NCI-H2107 (cell line): ENCODE data around the gene AGAP1.

Source experiments
- DNase-seq: peaks from one replicate; lab custom pipeline; 2025; lab: John Stamatoyannopoulos, UW

The AGAP1 gene

DNA sequence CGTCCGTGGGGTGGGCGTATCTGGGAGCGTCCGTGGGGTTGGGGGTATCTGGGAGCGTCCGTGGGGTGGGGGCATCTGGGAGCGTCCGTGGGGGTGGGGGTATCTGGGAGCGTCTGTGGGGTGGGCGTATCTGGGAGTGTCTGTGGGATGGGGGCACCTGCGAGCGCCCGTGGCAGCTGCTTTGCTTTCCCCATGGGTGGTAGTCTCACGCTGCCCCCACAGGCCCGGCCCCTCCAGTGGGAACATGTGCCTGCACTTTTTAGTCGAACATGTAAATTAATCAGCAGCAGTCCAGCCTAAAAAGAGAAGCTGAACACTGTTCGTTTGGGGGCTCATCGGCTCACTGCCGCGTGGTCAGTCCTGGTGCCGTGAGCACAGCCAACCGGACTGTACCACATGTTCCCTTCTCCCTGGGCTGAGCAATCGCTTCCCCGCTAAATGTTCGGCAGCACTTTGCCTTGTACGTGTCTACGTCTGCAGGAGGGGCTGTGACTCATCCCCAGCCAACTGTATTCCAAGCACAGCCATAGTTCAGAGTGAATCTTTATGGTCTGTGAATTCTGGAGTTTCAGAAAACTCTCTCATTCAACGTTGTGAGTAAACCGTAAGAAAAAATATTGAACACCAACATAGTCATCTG is 271.5 kb downstream of the AGAP1 start:
- no peak for DNase-seq

- peak; percentile 74 for DNase-seq
Measured at GRCh38 chr2:235766278-235766677, 272.4 kb downstream of the AGAP1 start.

DNA sequence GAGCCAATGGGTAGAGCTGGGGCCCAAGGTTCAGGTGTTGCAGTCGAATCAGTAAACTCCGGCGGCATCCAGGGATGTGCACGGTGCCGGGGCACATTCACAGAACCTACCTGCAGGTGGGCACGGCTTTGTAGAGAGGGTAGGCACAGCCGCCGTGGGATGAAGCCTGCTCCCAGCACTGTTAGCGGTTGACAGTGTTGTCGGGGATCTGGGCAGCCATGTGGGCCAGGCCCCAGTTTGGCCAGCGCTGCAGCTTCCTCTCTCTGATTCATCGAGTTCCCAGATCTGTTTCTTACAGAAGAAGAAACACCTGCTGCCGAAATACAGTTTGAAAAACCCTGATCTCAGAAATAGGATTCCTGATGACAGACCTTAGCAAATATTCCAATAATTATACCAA is 274.8 kb downstream of the AGAP1 start:
- DNase-seq = no peak

- DNase-seq = no peak
Measured at GRCh38 chr2:235769046-235769445, 275.2 kb downstream of the AGAP1 start.

DNA sequence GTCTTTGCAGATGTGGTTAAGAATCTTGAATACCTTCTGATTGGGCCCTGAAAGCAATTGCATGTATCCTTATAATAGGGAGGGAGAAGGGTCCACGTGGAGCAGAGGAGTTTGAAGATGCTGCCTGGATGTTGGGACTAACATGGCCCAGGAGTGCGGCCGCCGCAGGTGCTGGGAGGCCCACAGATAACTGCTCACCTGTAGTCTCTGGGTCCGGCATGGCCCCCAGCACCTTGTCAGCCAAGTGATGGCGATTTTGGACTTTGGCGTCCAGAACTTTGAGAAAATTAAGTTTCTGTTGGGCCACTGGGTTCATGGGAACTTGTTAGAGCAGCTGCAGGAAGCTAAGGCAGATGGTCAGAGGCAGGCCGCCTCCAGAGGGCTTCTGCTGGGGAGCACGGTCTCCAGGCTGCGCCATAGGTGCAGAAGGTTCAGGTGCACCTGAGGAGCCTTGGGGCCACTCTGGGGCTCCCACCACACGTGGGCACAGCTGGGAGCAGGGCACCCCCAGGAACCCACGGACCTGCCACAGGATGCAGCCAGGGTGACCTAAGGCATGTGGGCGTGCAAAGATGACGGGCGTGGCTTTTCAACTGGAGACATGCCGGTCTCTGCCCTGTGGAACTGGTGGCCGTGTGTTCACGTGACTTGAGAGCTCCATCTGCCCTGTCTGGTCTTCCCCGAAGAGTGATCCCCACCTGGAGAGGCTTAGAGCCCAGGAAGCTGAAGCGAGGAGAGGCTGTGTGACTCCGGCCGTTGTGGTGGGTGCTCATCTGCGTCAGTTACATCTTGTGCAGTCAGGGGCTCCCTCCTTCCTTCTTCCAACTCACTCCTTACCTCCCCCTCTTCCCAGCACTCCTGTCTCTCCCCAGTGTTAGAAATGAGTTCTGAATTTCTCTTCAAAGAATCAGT is 277.3 kb downstream of the AGAP1 start:
- no peak for DNase-seq

DNA sequence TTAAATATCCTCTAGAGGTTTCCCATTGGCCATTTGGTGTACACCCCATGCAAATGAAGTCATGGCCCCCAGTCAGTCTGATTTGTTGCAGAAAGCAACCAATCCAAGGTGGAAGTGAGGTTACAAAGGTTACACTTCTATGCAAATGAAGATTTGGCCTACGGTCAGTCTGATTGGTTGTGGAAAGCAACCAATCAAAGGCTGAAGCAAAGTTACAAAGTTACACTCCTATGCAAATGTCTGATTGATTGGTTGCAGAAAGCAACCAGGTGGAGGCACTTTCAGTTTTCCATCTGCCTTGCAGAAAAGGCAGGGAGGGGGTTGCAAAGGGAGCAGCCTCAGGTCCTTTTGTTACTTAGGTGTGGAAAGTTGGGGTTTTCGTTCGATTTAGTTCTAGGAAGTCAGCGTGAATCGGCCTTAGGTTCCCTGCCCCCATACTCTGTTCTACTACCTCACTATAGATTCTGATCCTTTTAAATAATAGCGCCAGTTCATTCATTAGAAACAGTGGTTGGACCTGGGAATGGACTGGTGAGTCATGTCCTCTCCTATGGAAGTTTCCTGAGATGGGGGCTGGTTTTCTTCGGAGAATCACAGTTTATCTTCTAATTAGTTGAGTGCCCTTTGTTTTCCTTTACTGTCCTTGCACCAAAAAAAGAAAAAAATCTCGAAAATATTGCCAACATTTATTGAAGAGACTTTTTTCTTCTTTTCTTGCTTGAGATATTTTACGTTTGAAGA is 279.5 kb downstream of the AGAP1 start:
- DNase-seq = no peak

GRCh38 chr2:235774153-235774870 is 280.5 kb downstream of the AGAP1 start:
- DNase-seq = no peak

DNA sequence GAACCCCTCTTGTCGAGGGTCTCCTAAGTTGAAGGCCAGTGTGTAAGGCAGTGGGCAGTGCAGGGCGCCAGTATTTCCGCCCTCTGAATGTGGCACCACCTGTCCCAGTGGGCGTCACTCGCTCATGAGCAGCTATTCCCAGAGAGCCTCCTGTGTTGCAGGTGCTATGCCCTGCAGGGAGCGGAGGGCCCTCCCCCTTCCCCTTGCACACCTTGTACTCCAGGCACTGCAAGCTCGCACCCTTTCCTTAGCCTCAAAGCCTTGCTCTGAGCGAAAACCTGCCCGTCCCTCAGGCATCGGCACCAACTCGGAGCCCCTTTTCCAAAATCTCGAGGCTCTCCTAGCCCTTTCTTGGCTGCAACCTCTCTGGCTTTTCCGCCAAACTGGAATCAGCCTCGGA is 282.7 kb downstream of the AGAP1 start:
- peak; percentile 15 for DNase-seq

DNA sequence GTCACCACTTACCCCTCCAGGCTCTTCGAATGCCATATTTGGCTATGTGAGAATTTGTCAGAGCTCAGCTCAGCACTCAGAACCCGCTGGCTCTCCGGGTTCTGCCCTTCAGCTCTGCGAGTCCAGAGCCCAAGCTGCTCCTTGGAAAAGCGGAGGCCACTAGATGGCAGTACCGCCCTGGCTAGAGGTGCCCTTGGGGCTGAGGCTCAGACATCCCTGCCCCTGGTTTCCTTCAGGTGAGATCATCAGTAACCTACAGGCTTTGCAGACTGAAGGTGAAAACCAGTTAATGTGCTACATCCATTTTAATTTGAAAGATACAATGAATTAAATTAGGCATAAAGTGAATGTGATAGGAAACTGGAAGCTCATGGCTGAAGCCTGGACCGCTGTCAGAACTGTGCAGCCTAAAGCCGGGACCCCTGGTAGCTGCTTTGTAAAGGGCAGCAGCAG is 285.6 kb downstream of the AGAP1 start:
- DNase-seq = peak; percentile 69

GRCh38 chr2:235780401-235780800 is 286.6 kb downstream of the AGAP1 start:
- no peak for DNase-seq

GRCh38 chr2:235781775-235782174 is 287.9 kb downstream of the AGAP1 start:
- DNase-seq = no peak

GRCh38 chr2:235784788-235785187 is 290.9 kb downstream of the AGAP1 start:
- no peak for DNase-seq

GRCh38 chr2:235789552-235789951 is 295.7 kb downstream of the AGAP1 start:
- no peak for DNase-seq

- no peak for DNase-seq
Measured at GRCh38 chr2:235793163-235793752, 299.4 kb downstream of the AGAP1 start.

DNA sequence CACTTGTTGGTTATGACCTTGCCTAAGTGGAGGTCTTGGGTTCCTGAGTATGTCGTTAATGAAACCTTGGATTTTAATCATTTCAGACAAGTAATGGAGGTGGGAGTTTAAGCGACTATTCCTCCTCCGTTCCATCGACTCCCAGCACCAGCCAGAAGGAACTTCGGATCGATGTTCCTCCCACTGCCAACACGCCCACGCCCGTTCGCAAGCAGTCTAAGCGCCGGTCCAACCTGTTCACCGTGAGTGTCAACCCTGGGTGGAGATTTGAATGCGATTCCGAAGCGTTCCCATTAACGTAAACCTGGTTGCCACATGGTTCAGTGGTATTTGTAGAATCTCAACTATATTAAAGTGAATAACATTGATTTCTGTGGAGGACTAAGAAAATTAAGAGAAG is 305.4 kb downstream of the AGAP1 start:
- no peak for DNase-seq

GRCh38 chr2:235802542-235802941 is 308.7 kb downstream of the AGAP1 start:
- DNase-seq = no peak

DNA sequence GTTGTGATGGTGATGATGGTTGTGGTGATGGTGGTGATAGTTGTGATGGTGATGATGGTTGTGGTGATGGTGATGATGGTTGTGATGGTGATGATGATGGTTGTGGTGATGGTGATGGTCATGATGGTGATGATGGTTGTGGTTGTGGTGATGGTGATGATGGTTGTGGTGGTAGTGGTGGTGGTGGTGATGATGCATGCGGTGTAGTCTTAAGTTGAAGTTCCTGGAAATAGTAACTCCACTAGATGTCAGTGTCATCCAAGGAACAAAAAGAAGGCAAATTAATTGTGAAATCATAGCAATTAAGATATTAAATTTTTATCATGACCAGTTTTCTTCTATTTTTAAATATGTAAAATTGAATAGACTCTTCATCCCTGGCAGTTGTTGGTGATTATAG is 309.2 kb downstream of the AGAP1 start:
- no peak for DNase-seq

DNA sequence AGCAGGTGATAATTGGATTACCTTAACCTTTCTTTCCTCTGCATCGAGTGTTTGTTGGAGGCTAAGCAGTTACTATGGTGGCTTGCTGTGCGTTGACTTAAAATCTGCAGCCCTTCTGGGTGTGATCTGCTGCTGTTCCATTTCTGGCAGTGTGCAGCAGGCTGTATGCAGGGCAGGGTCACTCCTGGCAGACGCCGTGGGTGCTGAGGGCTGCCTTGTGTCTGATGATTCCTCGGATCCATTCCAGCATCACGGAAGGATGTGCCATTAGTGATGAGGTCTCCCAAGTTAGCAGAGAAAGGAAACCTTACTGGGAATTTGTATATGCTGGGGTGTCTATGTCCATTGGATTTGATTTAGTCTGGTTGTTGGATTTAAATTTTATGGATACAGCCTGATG is 310.8 kb downstream of the AGAP1 start:
- no peak for DNase-seq

DNA sequence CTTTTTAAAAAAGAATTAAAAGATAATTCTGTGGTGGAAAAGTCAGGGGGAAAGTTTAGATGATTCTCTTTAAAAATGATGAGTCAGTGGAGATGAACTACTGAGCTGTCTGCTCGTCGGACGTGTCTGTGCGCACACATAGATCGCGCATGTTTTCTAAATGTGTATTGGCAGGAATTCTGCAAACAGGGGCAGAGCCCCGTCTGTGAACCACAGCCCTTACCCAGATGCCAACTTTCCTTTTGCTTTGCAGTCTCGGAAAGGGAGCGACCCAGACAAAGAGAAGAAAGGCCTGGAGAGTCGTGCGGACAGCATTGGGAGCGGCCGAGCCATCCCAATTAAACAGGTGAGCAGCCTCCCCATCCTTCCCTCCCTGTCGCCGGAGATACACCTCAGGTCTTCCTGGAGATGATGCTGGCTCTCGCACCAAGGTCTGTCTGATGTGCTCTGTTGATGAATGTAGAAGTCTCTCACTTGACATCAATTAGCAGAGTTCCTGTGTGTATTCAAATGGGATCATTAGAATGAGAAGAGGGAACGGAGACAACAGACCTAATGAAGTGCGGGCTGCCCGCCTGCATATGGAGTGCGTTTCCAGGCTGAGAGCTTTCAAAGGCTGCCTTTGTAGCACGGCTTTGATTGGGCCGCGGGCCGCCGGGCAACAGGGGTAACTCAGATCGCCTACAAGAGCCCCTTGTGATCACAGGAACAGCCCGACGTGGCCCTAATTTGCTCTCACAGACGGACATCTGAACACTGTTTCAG is 313.3 kb downstream of the AGAP1 start:
- DNase-seq = no peak

DNA sequence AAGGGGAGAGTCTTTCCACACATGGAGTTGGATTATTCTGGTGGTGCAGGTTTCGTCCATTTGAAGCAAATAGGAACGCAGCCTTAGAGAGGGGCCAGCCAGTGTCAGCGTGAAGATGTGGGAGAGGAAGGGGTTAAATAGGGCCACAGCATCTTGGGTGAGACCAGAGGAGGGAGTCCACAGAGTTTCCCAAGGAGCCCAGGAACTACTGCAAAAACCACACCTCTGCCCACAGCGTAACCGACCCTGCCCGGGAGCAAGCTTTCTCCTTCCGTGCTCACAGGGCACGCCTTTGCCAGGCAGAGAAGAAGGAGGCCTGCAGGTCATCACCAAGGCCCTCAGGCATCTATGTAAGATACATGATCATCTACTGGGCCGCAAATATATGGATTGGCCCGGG is 314.5 kb downstream of the AGAP1 start:
- no peak for DNase-seq

DNA sequence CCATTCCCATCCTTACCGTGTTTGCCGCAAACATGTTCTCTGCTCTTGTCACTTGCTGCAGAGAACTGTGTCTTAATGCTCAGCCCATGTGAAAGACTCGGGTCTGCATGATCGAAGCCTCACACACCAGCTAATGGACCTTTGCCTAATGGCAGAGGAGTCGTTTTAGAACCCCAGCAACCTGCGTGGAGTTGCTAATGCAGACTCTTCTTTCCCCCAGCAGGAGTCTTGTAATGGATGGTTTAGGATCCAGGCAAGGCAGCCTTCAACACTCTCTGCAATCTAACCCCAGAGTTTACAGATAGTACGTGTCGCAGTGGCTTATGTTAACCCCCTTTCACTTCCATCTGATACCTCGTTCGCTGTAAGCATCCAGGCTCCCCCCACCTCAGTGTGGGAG is 316.4 kb downstream of the AGAP1 start:
- no peak for DNase-seq
